Stomach (tissue), 9 donors: ENCODE results near the gene DRC3. TPM values are rescaled to one million over a fixed set of nuclear protein-coding genes. Genes with fewer than 3 reads are reported as not detected.

Experiments
- DNase-seq, 2 donors: peaks; one replicate each; pipeline versions ENCODE4 v3.0.0 to v3.0.0-alpha.2; 2013 to 2019
- H3K27ac ChIP-seq, 5 donors: fragments of 200-600 bp in 4 of 5; sonication (generic) in 4 of 5; one replicate each; pipeline ENCODE4 v1.5.1; 2013 to 2019; ENCODE audit warnings: mild to moderate bottlenecking in 1 of 5, moderate library complexity in 1 of 5
- H3K27me3 ChIP-seq, 3 donors: fragments of 200-600 bp; sonication (generic); one replicate each; pipeline ENCODE4 v1.5.1; 2017 to 2019; ENCODE audit warnings: mixed run types in 1 of 3
- H3K36me3 ChIP-seq, 4 donors: fragments of 200-600 bp; sonication (generic); 1 replicate in 3 of 4; 2 replicates in 1 of 4; pipeline ENCODE4 v1.5.1; 2016 to 2019
- H3K4me1 ChIP-seq, 4 donors: fragments of 200-600 bp; sonication (generic); one replicate each; pipeline ENCODE4 v1.5.1; 2016 to 2019
- H3K4me3 ChIP-seq, 4 donors: fragments of 200-600 bp; sonication (generic) in 3 of 4; one replicate each; pipeline ENCODE4 v1.5.1; 2016 to 2019; ENCODE audit warnings: mild to moderate bottlenecking in 1 of 4
- H3K9me3 ChIP-seq, 4 donors: fragments of 200-600 bp; sonication (generic); one replicate each; pipeline ENCODE4 v1.5.1; 2016 to 2019
- CTCF ChIP-seq, 7 experiments: fragments of 450-650 bp in 4 of 7; fragments of 200-600 bp in 3 of 7; sonication (generic) in 3 of 7; IDR thresholded peaks; one replicate each; pipeline ENCODE4 v1.5.1; 2016 to 2019; ENCODE audit warnings: antibody characterized with exemption in 7 of 7, control low read depth in 2 of 7, mild to moderate bottlenecking in 1 of 7
- EP300 ChIP-seq: sonication (generic); formaldehyde crosslinking; IDR thresholded peaks from one replicate; pipeline ENCODE4 v1.6.1; 2017; ENCODE audit warnings: antibody characterized with exemption
- POLR2A ChIP-seq, 4 donors: fragments of 450-650 bp; IDR thresholded peaks; one replicate each; pipeline ENCODE4 v1.6.1; 2016; ENCODE audit warnings: antibody characterized with exemption in 4 of 4, control low read depth in 2 of 4, mild to moderate bottlenecking in 1 of 4, moderate library complexity in 1 of 4
- POLR2AphosphoS5 ChIP-seq, 3 donors: sonication (generic); formaldehyde crosslinking; IDR thresholded peaks; one replicate each; pipeline ENCODE4 v1.6.1; 2016; ENCODE audit warnings: antibody characterized with exemption in 3 of 3
- WGBS, 5 donors: extraction: QIAGEN DNeasy Blood & Tissue Kit in 3 of 5; methylation state at CpG; one replicate each; pipeline versions ENCODE4 v1.1.5 to v1.1.7; 2013 to 2018; 5-methylcytosine and 5-hydroxymethylcytosine counted together
- intact Hi-C: fragments of 100-400 bp; cut with DNase I; formaldehyde crosslinking; loops from one replicate; pipeline ENCODE4 v1.15.1; 2023; ENCODE audit warnings: low total_unique reads
- polyA plus RNA-seq, 3 donors: library from polyadenylated mRNA; stranded (reverse); fragments of 200-250 nt; gene quantifications; one replicate each; pipeline ENCODE4 v1.2.3, GENCODE V29; 2013
- total RNA-seq, 5 donors: library from RNA; depleted of rRNA; stranded (reverse); fragments of >200 nt; gene quantifications; one replicate each; pipeline versions ENCODE4 v1.1.0 to v1.2.3, GENCODE V29; 2014 to 2016
- donor health status: healthy with polysubstance abuse.
- donor health status: Bipolar disorder and iron deficiency.
- donor health status: healthy.

Gene DRC3
- total and polyA plus RNA-seq, 8 donors: 1.1 to 16.5 (median 1.7) TPM; not detected in 1

- no peak overlapping the region for H3K27ac ChIP-seq
- H3K27me3 ChIP-seq: no peaks in the 10 kb centered on the region
- peaks cover 0 to 9% (median 7%) of the 10 kb centered on the region in 4 donors for H3K4me1 ChIP-seq
- H3K36me3 ChIP-seq: peaks cover 0 to 30% (median 0%) of the 10 kb centered on the region in 4 donors
- H3K9me3 ChIP-seq: no peaks in the 10 kb centered on the region
- intact Hi-C loops: no loop called here
- no peak overlapping the region for H3K4me3 ChIP-seq
- no peak for TF ChIP-seq POLR2AphosphoS5 (IDR thresholded peaks at IDR 0.05)
- TF ChIP-seq EP300: no peak
- no peak for TF ChIP-seq CTCF (IDR thresholded peaks at IDR 0.05)
- TF ChIP-seq POLR2A (IDR thresholded peaks at IDR 0.05): no peak
- 74 to 87% (median 80%) methylated on average over 7 of the region's 7 CpGs for WGBS, 5 donors
- DNase-seq: no peak
These were observed 14.7 kb downstream of the DRC3 start for GRCh38 chr17:17987187-17987896.

GRCh38 chr17:17987901-17988300, 15.2 kb downstream of the DRC3 start:
- H3K4me3 ChIP-seq: no peak overlapping the region
- H3K9me3 ChIP-seq: no peaks in the 10 kb centered on the region
- peaks cover 0 to 35% (median 0%) of the 10 kb centered on the region in 4 donors for H3K36me3 ChIP-seq
- WGBS, 5 donors: 47 to 68% (median 65%) methylated on average over 14 of the region's 14 CpGs
- TF ChIP-seq EP300 (no peak), CTCF (IDR thresholded peaks at IDR 0.05) (no peak), POLR2A (IDR thresholded peaks at IDR 0.05) (no peak), POLR2AphosphoS5 (IDR thresholded peaks at IDR 0.05) (no peak)
- intact Hi-C loops: no loop called here
- no peak overlapping the region for H3K27ac ChIP-seq
- DNase-seq: peak in 1 of 2 donors; percentile 74
- no peaks in the 10 kb centered on the region for H3K27me3 ChIP-seq
- peaks cover 0 to 7% (median 5%) of the 10 kb centered on the region in 4 donors for H3K4me1 ChIP-seq

GRCh38 chr17:17988427-17988945, 15.8 kb downstream of the DRC3 start:
- Histone ChIP-seq H3K27me3 (no peaks in the 10 kb centered on the region), H3K4me1 (peaks cover 0 to 7% (median 0%) of the 10 kb centered on the region in 4 donors), H3K27ac (no peak overlapping the region), H3K36me3 (peaks cover 0 to 39% (median 0%) of the 10 kb centered on the region in 4 donors), H3K4me3 (no peak overlapping the region), H3K9me3 (no peaks in the 10 kb centered on the region)
- WGBS, 5 donors: 83 to 93% (median 89%) methylated on average over 5 to 7 of the region's 7 CpGs
- DNase-seq: no peak
- no peak for TF ChIP-seq CTCF (IDR thresholded peaks at IDR 0.05)
- TF ChIP-seq POLR2A (IDR thresholded peaks at IDR 0.05): no peak
- TF ChIP-seq POLR2AphosphoS5 (IDR thresholded peaks at IDR 0.05): no peak
- no peak for TF ChIP-seq EP300
- intact Hi-C loops: no loop called here

GRCh38 chr17:17989081-17989480, 16.4 kb downstream of the DRC3 start:
- 92 to 95% (median 93%) methylated on average over 9 of the region's 9 CpGs for WGBS, 5 donors
- intact Hi-C loops: no loop called here
- Histone ChIP-seq H3K9me3 (no peaks in the 10 kb centered on the region), H3K27ac (no peak overlapping the region), H3K4me3 (no peak overlapping the region), H3K27me3 (no peaks in the 10 kb centered on the region), H3K36me3 (peaks cover 0 to 39% (median 0%) of the 10 kb centered on the region in 4 donors), H3K4me1 (peaks cover 0 to 9% (median 0%) of the 10 kb centered on the region in 4 donors)
- no peak for TF ChIP-seq POLR2A (IDR thresholded peaks at IDR 0.05)
- TF ChIP-seq CTCF (IDR thresholded peaks at IDR 0.05): no peak
- no peak for TF ChIP-seq POLR2AphosphoS5 (IDR thresholded peaks at IDR 0.05)
- DNase-seq: no peak
